DOHH2 (cell line): Measurements from ENCODE around the gene GPR152.

Source experiments
- CTCF ChIP-seq: fragments of 200-600 bp; sonication (generic); IDR thresholded peaks from one replicate; pipeline ENCODE4 v1.5.1; 2014; ENCODE audit warnings: antibody characterized with exemption, mild to moderate bottlenecking, low read depth, low read length; ENCODE audit not compliant: poor library complexity, severe bottlenecking
- EZH2phosphoT487 ChIP-seq: fragments of 200-600 bp; sonication (generic); IDR thresholded peaks from 2 replicates; pipeline ENCODE4 v1.6.1; 2017; ENCODE audit warnings: borderline replicate concordance, mild to moderate bottlenecking, antibody characterized with exemption, low read length, moderate library complexity, mixed read lengths

- TF ChIP-seq CTCF (no peak), EZH2phosphoT487 (no peak)
These were observed 1.5 kb downstream of the GPR152 start for GRCh38 chr11:67450796-67451657.
